K562 (cell line): ENCODE measurements around the gene CCDC68. TPM values are rescaled to one million over a fixed set of nuclear protein-coding genes. Genes with fewer than 3 reads are reported as not detected.

Source experiments
- ATAC-seq: fragments of 200-7000 bp; cut with Tn5 transposase; 3 replicates; pipeline ENCODE4 v1.9.1; 2020; ENCODE audit warnings: moderate library complexity
- BruUV-seq: library from RNA; stranded (reverse); fragments of 400-500 nt; replicated peaks from 2 replicates; lab custom pipeline; 2021; lab: Mats Ljungman, UMichigan
- CTCF ChIA-PET: fragments of 300-600 bp; formaldehyde crosslinking; extraction: SDS; loops from one replicate; lab custom pipeline; 2021; ENCODE audit warnings: low intra/inter-chr PET ratio; lab: Yijun Ruan, JAX
- POLR2A ChIA-PET: fragments of 300-600, 350-650 bp; sonication (Branson Sonifier 250); formaldehyde crosslinking; extraction: SDS; loops from one replicate; lab custom pipeline; 2021; ENCODE audit warnings: antibody characterized with exemption, inconsistent platforms; lab: Yijun Ruan, JAX
- DNase-seq, 4 experiments: peaks; one replicate each; pipeline versions ENCODE4 v3.0.0 to v3.0.0-alpha.2; 2011 to 2018; ENCODE audit warnings: low spot score in 3 of 4, mixed read lengths in 3 of 4; ENCODE audit errors: extremely low read depth in 1 of 4
- FAIRE-seq: peaks from 2 replicates; lab custom pipeline; 2011; peaks lifted over from hg19 to GRCh38; lab: Jason Lieb, UNC
- H2AFZ ChIP-seq: 2 replicates; pipeline ENCODE4 v1.6.0; 2011; ENCODE audit warnings: low read depth, low read length, control low read depth, inconsistent platforms
- H3K27ac ChIP-seq: fragments of 200-600 bp; 3 replicates; pipeline ENCODE4 v1.8.0; 2011; ENCODE audit warnings: low read depth, mild to moderate bottlenecking, control low read depth, inconsistent platforms, low read length, moderate library complexity, mixed read lengths; ENCODE audit errors: extremely low read depth
- H3K27me3 ChIP-seq, 2 experiments: fragments of 300-600 bp in 1 of 2; 2 replicates in 1 of 2; 3 replicates in 1 of 2; pipeline versions ENCODE4 v1.6.0 to v1.8.0; 2011; ENCODE audit warnings: inconsistent platforms in 2 of 2, low read length in 2 of 2, mild to moderate bottlenecking in 1 of 2, mixed read lengths in 1 of 2, moderate library complexity in 1 of 2; ENCODE audit not compliant: control insufficient read depth in 2 of 2, insufficient read depth in 2 of 2
- H3K36me3 ChIP-seq: fragments of 300-600 bp; 3 replicates; pipeline ENCODE4 v1.8.0; 2011; ENCODE audit warnings: mild to moderate bottlenecking, low read length, inconsistent platforms; ENCODE audit not compliant: control insufficient read depth, insufficient read depth
- H3K4me1 ChIP-seq, 2 experiments: fragments of 200-600 bp in 1 of 2; replicated peaks in 1 of 2; 2 replicates in 1 of 2; 3 replicates in 1 of 2; pipeline versions ENCODE4 v1.5.1 to v1.8.0; 2011; ENCODE audit warnings: inconsistent platforms in 2 of 2, low read length in 2 of 2, mild to moderate bottlenecking in 1 of 2, mixed read lengths in 1 of 2, moderate library complexity in 1 of 2; ENCODE audit not compliant: control insufficient read depth in 2 of 2, insufficient read depth in 2 of 2
- H3K4me2 ChIP-seq: 2 replicates; pipeline ENCODE4 v1.6.1; 2011; ENCODE audit warnings: low read length, control low read depth, inconsistent platforms, mixed read lengths; ENCODE audit not compliant: insufficient read depth
- H3K4me3 ChIP-seq: fragments of 200-600 bp; sonication (generic), shearing (Covaris generic); 2 replicates; pipeline ENCODE4 v1.5.1; 2016; ENCODE audit warnings: control low read depth, inconsistent platforms
- H3K79me2 ChIP-seq: fragments of 200-600 bp; 3 replicates; pipeline ENCODE4 v1.8.0; 2011; ENCODE audit warnings: low read length, inconsistent platforms; ENCODE audit not compliant: control insufficient read depth, insufficient read depth
- H3K9ac ChIP-seq, 2 experiments: 2 replicates each; pipeline versions ENCODE4 v1.6.0 to v1.6.1; 2011; ENCODE audit warnings: low read depth in 2 of 2, low read length in 2 of 2, control low read depth in 1 of 2, inconsistent platforms in 1 of 2, mild to moderate bottlenecking in 1 of 2, mixed read lengths in 1 of 2; ENCODE audit not compliant: insufficient read depth in 1 of 2
- H3K9me1 ChIP-seq: one replicate; pipeline ENCODE4 v1.6.0; 2011; ENCODE audit warnings: inconsistent platforms, mild to moderate bottlenecking, low read length, moderate library complexity; ENCODE audit not compliant: control insufficient read depth, insufficient read depth
- H3K9me3 ChIP-seq: replicated peaks from 2 replicates; pipeline ENCODE4 v1.5.1; 2011; ENCODE audit warnings: low read depth, low read length, inconsistent platforms; ENCODE audit not compliant: control insufficient read depth, insufficient read depth
- H4K20me1 ChIP-seq: replicated peaks from 2 replicates; pipeline ENCODE4 v1.6.1; 2011; ENCODE audit warnings: low read length, inconsistent platforms, mixed read lengths; ENCODE audit not compliant: control insufficient read depth, insufficient read depth
- CBX8 ChIP-seq: fragments of 200-600 bp; sonication (generic); IDR thresholded peaks from 2 replicates; pipeline ENCODE4 v1.6.1; 2012; ENCODE audit warnings: borderline replicate concordance, mixed run types, low read depth, mild to moderate bottlenecking, moderate library complexity, mixed read lengths, low read length, control low read depth, inconsistent platforms; ENCODE audit not compliant: poor library complexity, severe bottlenecking; ENCODE audit errors: extremely low read depth
- GABPB1 ChIP-seq: sonication (generic); formaldehyde crosslinking; IDR thresholded peaks from 2 replicates; pipeline ENCODE4 v1.8.0; 2022; ENCODE audit warnings: mild to moderate bottlenecking, missing genetic modification reagents
- HOXB6 ChIP-seq: fragments of 250-450 bp; sonication (Bioruptor Pico); IDR thresholded peaks from 2 replicates; pipeline ENCODE4 v1.5.1; 2022; ENCODE audit warnings: mild to moderate bottlenecking, borderline replicate concordance
- MCM5 ChIP-seq: fragments of 450-650 bp; IDR thresholded peaks from 2 replicates; pipeline ENCODE4 v1.6.1; 2016; ENCODE audit warnings: low read depth
- PRPF4 ChIP-seq: fragments of 200-400 bp; formaldehyde crosslinking; IDR thresholded peaks from one replicate; pipeline ENCODE4 v1.6.1; 2017; ENCODE audit warnings: low read length, low read depth, mild to moderate bottlenecking; ENCODE audit not compliant: insufficient read depth, poor library complexity, severe bottlenecking
- WGBS: fragments of 100-300 bp; shearing (Covaris generic); methylation state at CpG from one replicate; pipeline ENCODE4 v1.1.6; 2016; ENCODE audit warnings: low coverage, mixed read lengths; ENCODE audit not compliant: insufficient coverage; ENCODE audit errors: missing lambda C conversion rate; 5-methylcytosine and 5-hydroxymethylcytosine counted together
- in situ Hi-C: fragments of 300-500 bp; cut with MboI; formaldehyde crosslinking; loops from 4 replicates; pipeline ENCODE4 v1.15.0; 2018; ENCODE audit warnings: inconsistent platforms, mixed read lengths
- intact Hi-C: fragments of 100-400 bp; cut with micrococcal nuclease; formaldehyde crosslinking; loops from 2 replicates; pipeline ENCODE4 v1.14.2; 2022
- polyA plus RNA-seq, 8 experiments: library from polyadenylated mRNA; depleted of rRNA in 4 of 8; stranded (reverse) in 5 of 8; unstranded in 3 of 8; fragments of >200 nt; fragmentation: Nextera tagmentation in 2 of 8; fragmentation: Illumina TruSeq in 1 of 8; extraction: Ambion mirVana in 2 of 8; extraction: Trizol in 1 of 8; gene quantifications; 2 replicates each; pipeline versions ENCODE4 v1.2.1 to v1.2.3, GENCODE V29; 2011 to 2014; ENCODE audit warnings: inconsistent platforms in 1 of 8, missing spikeins in 1 of 8
- total RNA-seq, 7 experiments: library from RNA; depleted of rRNA in 6 of 7; stranded (reverse); fragments of >200 nt in 6 of 7; fragmentation: Illumina TruSeq in 2 of 7; extraction: Trizol in 2 of 7; gene quantifications; 2 replicates each; pipeline versions ENCODE4 v1.2.1 to v1.2.3, GENCODE V29; 2011 to 2021; ENCODE audit warnings: low replicate concordance in 1 of 7
- TF ChIP-seq, protein P1 (sequence below): fragments of 250-450 bp; sonication (Bioruptor Pico); IDR thresholded peaks from 2 replicates; pipeline ENCODE4 v1.4.0; 2020; ENCODE audit warnings: mild to moderate bottlenecking, moderate library complexity

The CCDC68 gene
- total and polyA plus RNA-seq, 9 of the 15 experiments (the other 6 are each of a cell fraction or from before 2014, with no cell fraction given), result 0.28 to 4.5 (median 1.4) TPM

DNA sequence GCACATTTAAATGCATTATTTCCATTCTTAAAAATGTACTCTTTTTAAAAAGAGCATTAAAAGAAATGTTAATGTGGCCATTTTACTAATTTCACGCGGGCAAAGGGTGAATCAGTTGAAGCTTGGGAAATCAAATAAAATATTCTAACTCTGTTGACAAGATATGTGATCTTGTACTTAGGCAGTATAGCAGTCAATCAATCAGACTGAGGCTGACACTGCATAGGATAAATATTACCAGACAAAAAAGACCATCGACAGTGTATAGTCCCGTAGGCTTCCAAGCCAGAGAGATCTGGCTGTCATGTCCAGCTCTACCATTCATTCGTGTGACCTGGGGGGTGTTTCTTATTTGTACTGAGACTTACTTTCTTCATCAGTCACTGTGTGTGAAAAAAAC is 39.8 kb upstream of the CCDC68 start:
- ChIA-PET CTCF (no interaction called here), POLR2A (no interaction called here)
- FAIRE-seq, result no peak
- no peaks in the 10 kb centered on the region for H3K9me3 ChIP-seq
- 10% methylated on average over 5 of the region's 5 CpGs for WGBS
- no peaks in the 10 kb centered on the region for H3K9me1 ChIP-seq
- no TSS peak for BruUV-seq
- no peak overlapping the region for H3K9ac ChIP-seq
- H3K36me3 ChIP-seq, result no peaks in the 10 kb centered on the region
- intact Hi-C loops (no loop called here), in situ Hi-C loops (no loop called here)
- ATAC-seq, result no peak
- no peaks in the 10 kb centered on the region for H3K27me3 ChIP-seq
- no peak overlapping the region for H3K4me2 ChIP-seq
- H4K20me1 ChIP-seq, result no peaks in the 10 kb centered on the region
- no peaks in the 10 kb centered on the region for H3K79me2 ChIP-seq
- H3K4me3 ChIP-seq, result no peak overlapping the region
- no peak overlapping the region for H2AFZ ChIP-seq
- H3K4me1 ChIP-seq, result no peaks in the 10 kb centered on the region
- no peak for DNase-seq
- no peak overlapping the region for H3K27ac ChIP-seq
- TF ChIP-seq MCM5 (no peak), PRPF4 (no peak), GABPB1 (CRISPR knock-in tag) (no peak), CBX8 (no peak), HOXB6 (CRISPR knock-in tag) (no peak)
- TF ChIP-seq, protein P1, sequence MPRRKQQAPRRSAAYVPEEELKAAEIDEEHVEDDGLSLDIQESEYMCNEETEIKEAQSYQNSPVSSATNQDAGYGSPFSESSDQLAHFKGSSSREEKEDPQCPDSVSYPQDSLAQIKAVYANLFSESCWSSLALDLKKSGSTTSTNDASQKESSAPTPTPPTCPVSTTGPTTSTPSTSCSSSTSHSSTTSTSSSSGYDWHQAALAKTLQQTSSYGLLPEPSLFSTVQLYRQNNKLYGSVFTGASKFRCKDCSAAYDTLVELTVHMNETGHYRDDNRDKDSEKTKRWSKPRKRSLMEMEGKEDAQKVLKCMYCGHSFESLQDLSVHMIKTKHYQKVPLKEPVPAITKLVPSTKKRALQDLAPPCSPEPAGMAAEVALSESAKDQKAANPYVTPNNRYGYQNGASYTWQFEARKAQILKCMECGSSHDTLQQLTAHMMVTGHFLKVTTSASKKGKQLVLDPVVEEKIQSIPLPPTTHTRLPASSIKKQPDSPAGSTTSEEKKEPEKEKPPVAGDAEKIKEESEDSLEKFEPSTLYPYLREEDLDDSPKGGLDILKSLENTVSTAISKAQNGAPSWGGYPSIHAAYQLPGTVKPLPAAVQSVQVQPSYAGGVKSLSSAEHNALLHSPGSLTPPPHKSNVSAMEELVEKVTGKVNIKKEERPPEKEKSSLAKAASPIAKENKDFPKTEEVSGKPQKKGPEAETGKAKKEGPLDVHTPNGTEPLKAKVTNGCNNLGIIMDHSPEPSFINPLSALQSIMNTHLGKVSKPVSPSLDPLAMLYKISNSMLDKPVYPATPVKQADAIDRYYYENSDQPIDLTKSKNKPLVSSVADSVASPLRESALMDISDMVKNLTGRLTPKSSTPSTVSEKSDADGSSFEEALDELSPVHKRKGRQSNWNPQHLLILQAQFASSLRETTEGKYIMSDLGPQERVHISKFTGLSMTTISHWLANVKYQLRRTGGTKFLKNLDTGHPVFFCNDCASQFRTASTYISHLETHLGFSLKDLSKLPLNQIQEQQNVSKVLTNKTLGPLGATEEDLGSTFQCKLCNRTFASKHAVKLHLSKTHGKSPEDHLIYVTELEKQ (CRISPR knock-in tag), result no peak
